HEK293 (cell line): ENCODE results near the gene NUAK1.

Source experiments
- CTCF ChIA-PET: fragments of 350-600 bp; formaldehyde crosslinking; extraction: SDS; loops from one replicate; lab custom pipeline; 2021; ENCODE audit warnings: antibody characterized with exemption; lab: Yijun Ruan, JAX
- POLR2A ChIA-PET: fragments of 300-600 bp; formaldehyde crosslinking; extraction: SDS; loops from one replicate; lab custom pipeline; 2020; ENCODE audit warnings: antibody characterized with exemption, inconsistent platforms; lab: Yijun Ruan, JAX
- H3K27ac ChIP-seq: fragments of 200-500 bp; sonication (Bioruptor generic); 2 replicates; pipeline ENCODE4 v1.5.1; 2014; ENCODE audit warnings: low read depth, low read length, control low read depth, inconsistent platforms; ENCODE audit errors: extremely low read depth
- H3K36me3 ChIP-seq, 2 experiments: fragments of 200-500 bp in 1 of 2; sonication (Bioruptor generic) in 1 of 2; 1 replicate in 1 of 2; 2 replicates in 1 of 2; pipeline ENCODE4 v1.5.1; 2014 to 2017; ENCODE audit warnings: inconsistent platforms in 2 of 2, low read length in 2 of 2; ENCODE audit not compliant: control insufficient read depth in 2 of 2, insufficient read depth in 1 of 2
- H3K4me1 ChIP-seq: fragments of 200-500 bp; sonication (Bioruptor generic); 2 replicates; pipeline ENCODE4 v1.5.1; 2014; ENCODE audit warnings: mild to moderate bottlenecking, low read length, inconsistent platforms; ENCODE audit not compliant: control insufficient read depth, insufficient read depth
- H3K4me3 ChIP-seq: 2 replicates; pipeline ENCODE4 v1.5.1; 2011; ENCODE audit warnings: low read depth, mild to moderate bottlenecking, control low read depth, low read length, moderate library complexity
- H3K9me3 ChIP-seq: fragments of 200-500 bp; sonication (Bioruptor generic); 2 replicates; pipeline ENCODE4 v1.5.1; 2014; ENCODE audit warnings: low read depth, low read length, inconsistent platforms; ENCODE audit not compliant: control insufficient read depth, insufficient read depth
- HOXC10 ChIP-seq: sonication (generic); formaldehyde crosslinking; IDR thresholded peaks from 2 replicates; pipeline ENCODE4 v1.8.1; 2023; ENCODE audit warnings: mild to moderate bottlenecking, missing genetic modification reagents
- KLF17 ChIP-seq: fragments of 450-650 bp; formaldehyde crosslinking; IDR thresholded peaks from 2 replicates; pipeline ENCODE4 v1.5.1; 2016; ENCODE audit warnings: missing biosample characterization, missing genetic modification characterization
- SCRT2 ChIP-seq: fragments of 450-650 bp; formaldehyde crosslinking; IDR thresholded peaks from 2 replicates; pipeline ENCODE4 v1.5.1; 2016; ENCODE audit warnings: missing biosample characterization, missing genetic modification characterization
- ZNF174 ChIP-seq: fragments of 450-650 bp; formaldehyde crosslinking; IDR thresholded peaks from 2 replicates; pipeline ENCODE4 v1.5.0; 2017; ENCODE audit warnings: missing biosample characterization, mild to moderate bottlenecking, missing genetic modification characterization
- ZNF214 ChIP-seq: fragments of 450-650 bp; formaldehyde crosslinking; IDR thresholded peaks from 2 replicates; pipeline ENCODE4 v1.5.1; 2017; ENCODE audit warnings: missing biosample characterization, mild to moderate bottlenecking, missing genetic modification characterization, borderline replicate concordance
- ZNF248 ChIP-seq: fragments of 450-650 bp; formaldehyde crosslinking; IDR thresholded peaks from 2 replicates; pipeline ENCODE4 v1.5.1; 2017; ENCODE audit warnings: missing biosample characterization, missing genetic modification characterization
- ZNF274 ChIP-seq, 2 experiments: fragments of 200-500 bp in 1 of 2; fragments of 450-650 bp in 1 of 2; sonication (Bioruptor generic) in 1 of 2; formaldehyde crosslinking in 1 of 2; IDR thresholded peaks; 2 replicates each; pipeline versions ENCODE4 v1.5.1 to v1.6.1; 2014 to 2016; ENCODE audit warnings: borderline replicate concordance in 1 of 2, inconsistent platforms in 1 of 2, low read length in 1 of 2, missing biosample characterization in 1 of 2, missing genetic modification characterization in 1 of 2
- ZNF549 ChIP-seq: fragments of 450-650 bp; IDR thresholded peaks from 2 replicates; pipeline ENCODE4 v1.5.1; 2018; ENCODE audit warnings: missing biosample characterization, missing genetic modification characterization, mild to moderate bottlenecking, inconsistent platforms, moderate library complexity
- ZNF585B ChIP-seq: fragments of 450-650 bp; formaldehyde crosslinking; IDR thresholded peaks from 2 replicates; pipeline ENCODE4 v1.5.1; 2016; ENCODE audit warnings: missing biosample characterization, missing genetic modification characterization
- ZNF701 ChIP-seq: fragments of 450-650 bp; formaldehyde crosslinking; IDR thresholded peaks from 2 replicates; pipeline ENCODE4 v1.5.1; 2016; ENCODE audit warnings: missing biosample characterization, missing genetic modification characterization
- TF ChIP-seq, protein P1 (sequence below): fragments of 450-650 bp; formaldehyde crosslinking; conservative IDR thresholded peaks from 2 replicates; pipeline ENCODE4 v1.5.1; 2016; ENCODE audit warnings: low read depth, missing biosample characterization, missing genetic modification characterization
- TF ChIP-seq, protein P2 (sequence below): fragments of 450-650 bp; formaldehyde crosslinking; IDR thresholded peaks from 2 replicates; pipeline ENCODE4 v1.5.1; 2016; ENCODE audit warnings: missing biosample characterization, missing genetic modification characterization
- TF ChIP-seq, protein P3 (sequence below): fragments of 450-650 bp; IDR thresholded peaks from 2 replicates; pipeline ENCODE4 v1.5.1; 2018; ENCODE audit warnings: missing biosample characterization, missing genetic modification characterization
- TF ChIP-seq, protein P4 (sequence below): fragments of 450-650 bp; formaldehyde crosslinking; IDR thresholded peaks from 2 replicates; pipeline ENCODE4 v1.5.1; 2016; ENCODE audit warnings: missing biosample characterization, missing genetic modification characterization, borderline replicate concordance
- TF ChIP-seq, protein P5 (sequence below): fragments of 450-650 bp; formaldehyde crosslinking; IDR thresholded peaks from 2 replicates; pipeline ENCODE4 v1.5.1; 2016; ENCODE audit warnings: missing biosample characterization, missing genetic modification characterization

NUAK1 gene

GRCh38 chr12:106123110-106123509, 15.6 kb downstream of the NUAK1 start:
- TF ChIP-seq KLF17 (tag by site-specific recombination) (no peak), ZNF274 (IDR thresholded peaks at IDR 0.05; ENCODE audit: low read length) (no peak), ZNF274 (tag by site-specific recombination; IDR thresholded peaks at IDR 0.05; ENCODE audit: borderline replicate concordance) (no peak), ZNF585B (tag by site-specific recombination) (no peak), ZNF214 (tag by site-specific recombination) (no peak), ZNF701 (tag by site-specific recombination) (no peak), HOXC10 (CRISPR knock-in tag) (no peak), SCRT2 (no peak), ZNF248 (tag by site-specific recombination) (no peak), ZNF174 (tag by site-specific recombination) (no peak), ZNF549 (tag by site-specific recombination) (no peak)
- TF ChIP-seq, protein P1, sequence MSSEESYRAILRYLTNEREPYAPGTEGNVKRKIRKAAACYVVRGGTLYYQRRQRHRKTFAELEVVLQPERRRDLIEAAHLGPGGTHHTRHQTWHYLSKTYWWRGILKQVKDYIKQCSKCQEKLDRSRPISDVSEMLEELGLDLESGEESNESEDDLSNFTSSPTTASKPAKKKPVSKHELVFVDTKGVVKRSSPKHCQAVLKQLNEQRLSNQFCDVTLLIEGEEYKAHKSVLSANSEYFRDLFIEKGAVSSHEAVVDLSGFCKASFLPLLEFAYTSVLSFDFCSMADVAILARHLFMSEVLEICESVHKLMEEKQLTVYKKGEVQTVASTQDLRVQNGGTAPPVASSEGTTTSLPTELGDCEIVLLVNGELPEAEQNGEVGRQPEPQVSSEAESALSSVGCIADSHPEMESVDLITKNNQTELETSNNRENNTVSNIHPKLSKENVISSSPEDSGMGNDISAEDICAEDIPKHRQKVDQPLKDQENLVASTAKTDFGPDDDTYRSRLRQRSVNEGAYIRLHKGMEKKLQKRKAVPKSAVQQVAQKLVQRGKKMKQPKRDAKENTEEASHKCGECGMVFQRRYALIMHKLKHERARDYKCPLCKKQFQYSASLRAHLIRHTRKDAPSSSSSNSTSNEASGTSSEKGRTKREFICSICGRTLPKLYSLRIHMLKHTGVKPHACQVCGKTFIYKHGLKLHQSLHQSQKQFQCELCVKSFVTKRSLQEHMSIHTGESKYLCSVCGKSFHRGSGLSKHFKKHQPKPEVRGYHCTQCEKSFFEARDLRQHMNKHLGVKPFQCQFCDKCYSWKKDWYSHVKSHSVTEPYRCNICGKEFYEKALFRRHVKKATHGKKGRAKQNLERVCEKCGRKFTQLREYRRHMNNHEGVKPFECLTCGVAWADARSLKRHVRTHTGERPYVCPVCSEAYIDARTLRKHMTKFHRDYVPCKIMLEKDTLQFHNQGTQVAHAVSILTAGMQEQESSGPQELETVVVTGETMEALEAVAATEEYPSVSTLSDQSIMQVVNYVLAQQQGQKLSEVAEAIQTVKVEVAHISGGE, result no peak
- TF ChIP-seq, protein P2, sequence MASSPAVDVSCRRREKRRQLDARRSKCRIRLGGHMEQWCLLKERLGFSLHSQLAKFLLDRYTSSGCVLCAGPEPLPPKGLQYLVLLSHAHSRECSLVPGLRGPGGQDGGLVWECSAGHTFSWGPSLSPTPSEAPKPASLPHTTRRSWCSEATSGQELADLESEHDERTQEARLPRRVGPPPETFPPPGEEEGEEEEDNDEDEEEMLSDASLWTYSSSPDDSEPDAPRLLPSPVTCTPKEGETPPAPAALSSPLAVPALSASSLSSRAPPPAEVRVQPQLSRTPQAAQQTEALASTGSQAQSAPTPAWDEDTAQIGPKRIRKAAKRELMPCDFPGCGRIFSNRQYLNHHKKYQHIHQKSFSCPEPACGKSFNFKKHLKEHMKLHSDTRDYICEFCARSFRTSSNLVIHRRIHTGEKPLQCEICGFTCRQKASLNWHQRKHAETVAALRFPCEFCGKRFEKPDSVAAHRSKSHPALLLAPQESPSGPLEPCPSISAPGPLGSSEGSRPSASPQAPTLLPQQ, result no peak
- TF ChIP-seq, protein P3, sequence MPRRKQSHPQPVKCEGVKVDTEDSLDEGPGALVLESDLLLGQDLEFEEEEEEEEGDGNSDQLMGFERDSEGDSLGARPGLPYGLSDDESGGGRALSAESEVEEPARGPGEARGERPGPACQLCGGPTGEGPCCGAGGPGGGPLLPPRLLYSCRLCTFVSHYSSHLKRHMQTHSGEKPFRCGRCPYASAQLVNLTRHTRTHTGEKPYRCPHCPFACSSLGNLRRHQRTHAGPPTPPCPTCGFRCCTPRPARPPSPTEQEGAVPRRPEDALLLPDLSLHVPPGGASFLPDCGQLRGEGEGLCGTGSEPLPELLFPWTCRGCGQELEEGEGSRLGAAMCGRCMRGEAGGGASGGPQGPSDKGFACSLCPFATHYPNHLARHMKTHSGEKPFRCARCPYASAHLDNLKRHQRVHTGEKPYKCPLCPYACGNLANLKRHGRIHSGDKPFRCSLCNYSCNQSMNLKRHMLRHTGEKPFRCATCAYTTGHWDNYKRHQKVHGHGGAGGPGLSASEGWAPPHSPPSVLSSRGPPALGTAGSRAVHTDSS (tag by site-specific recombination), result no peak
- TF ChIP-seq, protein P4, sequence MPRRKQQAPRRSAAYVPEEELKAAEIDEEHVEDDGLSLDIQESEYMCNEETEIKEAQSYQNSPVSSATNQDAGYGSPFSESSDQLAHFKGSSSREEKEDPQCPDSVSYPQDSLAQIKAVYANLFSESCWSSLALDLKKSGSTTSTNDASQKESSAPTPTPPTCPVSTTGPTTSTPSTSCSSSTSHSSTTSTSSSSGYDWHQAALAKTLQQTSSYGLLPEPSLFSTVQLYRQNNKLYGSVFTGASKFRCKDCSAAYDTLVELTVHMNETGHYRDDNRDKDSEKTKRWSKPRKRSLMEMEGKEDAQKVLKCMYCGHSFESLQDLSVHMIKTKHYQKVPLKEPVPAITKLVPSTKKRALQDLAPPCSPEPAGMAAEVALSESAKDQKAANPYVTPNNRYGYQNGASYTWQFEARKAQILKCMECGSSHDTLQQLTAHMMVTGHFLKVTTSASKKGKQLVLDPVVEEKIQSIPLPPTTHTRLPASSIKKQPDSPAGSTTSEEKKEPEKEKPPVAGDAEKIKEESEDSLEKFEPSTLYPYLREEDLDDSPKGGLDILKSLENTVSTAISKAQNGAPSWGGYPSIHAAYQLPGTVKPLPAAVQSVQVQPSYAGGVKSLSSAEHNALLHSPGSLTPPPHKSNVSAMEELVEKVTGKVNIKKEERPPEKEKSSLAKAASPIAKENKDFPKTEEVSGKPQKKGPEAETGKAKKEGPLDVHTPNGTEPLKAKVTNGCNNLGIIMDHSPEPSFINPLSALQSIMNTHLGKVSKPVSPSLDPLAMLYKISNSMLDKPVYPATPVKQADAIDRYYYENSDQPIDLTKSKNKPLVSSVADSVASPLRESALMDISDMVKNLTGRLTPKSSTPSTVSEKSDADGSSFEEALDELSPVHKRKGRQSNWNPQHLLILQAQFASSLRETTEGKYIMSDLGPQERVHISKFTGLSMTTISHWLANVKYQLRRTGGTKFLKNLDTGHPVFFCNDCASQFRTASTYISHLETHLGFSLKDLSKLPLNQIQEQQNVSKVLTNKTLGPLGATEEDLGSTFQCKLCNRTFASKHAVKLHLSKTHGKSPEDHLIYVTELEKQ, result no peak
- TF ChIP-seq, protein P5, sequence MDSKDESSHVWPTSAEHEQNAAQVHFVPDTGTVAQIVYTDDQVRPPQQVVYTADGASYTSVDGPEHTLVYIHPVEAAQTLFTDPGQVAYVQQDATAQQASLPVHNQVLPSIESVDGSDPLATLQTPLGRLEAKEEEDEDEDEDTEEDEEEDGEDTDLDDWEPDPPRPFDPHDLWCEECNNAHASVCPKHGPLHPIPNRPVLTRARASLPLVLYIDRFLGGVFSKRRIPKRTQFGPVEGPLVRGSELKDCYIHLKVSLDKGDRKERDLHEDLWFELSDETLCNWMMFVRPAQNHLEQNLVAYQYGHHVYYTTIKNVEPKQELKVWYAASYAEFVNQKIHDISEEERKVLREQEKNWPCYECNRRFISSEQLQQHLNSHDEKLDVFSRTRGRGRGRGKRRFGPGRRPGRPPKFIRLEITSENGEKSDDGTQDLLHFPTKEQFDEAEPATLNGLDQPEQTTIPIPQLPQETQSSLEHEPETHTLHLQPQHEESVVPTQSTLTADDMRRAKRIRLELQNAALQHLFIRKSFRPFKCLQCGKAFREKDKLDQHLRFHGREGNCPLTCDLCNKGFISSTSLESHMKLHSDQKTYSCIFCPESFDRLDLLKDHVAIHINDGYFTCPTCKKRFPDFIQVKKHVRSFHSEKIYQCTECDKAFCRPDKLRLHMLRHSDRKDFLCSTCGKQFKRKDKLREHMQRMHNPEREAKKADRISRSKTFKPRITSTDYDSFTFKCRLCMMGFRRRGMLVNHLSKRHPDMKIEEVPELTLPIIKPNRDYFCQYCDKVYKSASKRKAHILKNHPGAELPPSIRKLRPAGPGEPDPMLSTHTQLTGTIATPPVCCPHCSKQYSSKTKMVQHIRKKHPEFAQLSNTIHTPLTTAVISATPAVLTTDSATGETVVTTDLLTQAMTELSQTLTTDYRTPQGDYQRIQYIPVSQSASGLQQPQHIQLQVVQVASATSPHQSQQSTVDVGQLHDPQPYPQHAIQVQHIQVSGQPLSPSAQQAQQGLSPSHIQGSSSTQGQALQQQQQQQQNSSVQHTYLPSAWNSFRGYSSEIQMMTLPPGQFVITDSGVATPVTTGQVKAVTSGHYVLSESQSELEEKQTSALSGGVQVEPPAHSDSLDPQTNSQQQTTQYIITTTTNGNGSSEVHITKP (tag by site-specific recombination), result no peak
- TF ChIP-seq, all 188 proteins: peak for 0
- H3K4me1 ChIP-seq, result peaks cover 9% of the 10 kb centered on the region
- no peak overlapping the region for H3K4me3 ChIP-seq
- ChIA-PET POLR2A (interaction anchor here (1.1 kb wide), 1 partner anchor 8 kb away, joined by 3 read pairs; no protein-coding TSS in a partner anchor), CTCF (interaction anchor here (1.5 kb wide), 1 partner anchor 13 kb away, joined by 6 read pairs; no protein-coding TSS in a partner anchor)
- no peaks in the 10 kb centered on the region for H3K9me3 ChIP-seq
- H3K27ac ChIP-seq, result no peak overlapping the region
- no peaks in the 10 kb centered on the region for H3K36me3 ChIP-seq
